ENCODE measurements around the gene AFAP1L1. TPM values are rescaled to one million over a fixed set of nuclear protein-coding genes. Genes with fewer than 3 reads are reported as not detected.

Gene AFAP1L1
- total and polyA plus RNA-seq, 2 donors (not counting 3 experiments of a cell fraction or from before 2014, with no cell fraction given): 7.9 to 73.2 TPM

- TF ChIP-seq GATA2 (IDR thresholded peaks at IDR 0.05; ENCODE audit: insufficient read depth, insufficient read length, low read depth, low read length) (no peak), FOS (IDR thresholded peaks at IDR 0.05; ENCODE audit: borderline replicate concordance, insufficient read depth, low read length) (no peak), MYC (IDR thresholded peaks at IDR 0.05; ENCODE audit: low read depth, low read length) (no peak), JUN (IDR thresholded peaks at IDR 0.05; ENCODE audit: borderline replicate concordance, insufficient read depth, insufficient read length, low read depth) (no peak), CTCF (IDR thresholded peaks at IDR 0.05; ENCODE audit: extremely low read depth in 1 of 2, insufficient read depth in 1 of 2, low read depth in 1 of 2, low read length in 2 of 2) (no peak), POLR2AphosphoS5 (IDR thresholded peaks at IDR 0.05; ENCODE audit: insufficient read depth, low read depth, low read length) (no peak), MAX (IDR thresholded peaks at IDR 0.05; ENCODE audit: insufficient read depth, insufficient read length) (no peak), EZH2 (IDR thresholded peaks at IDR 0.05; ENCODE audit: borderline replicate concordance, low read depth, low read length, severe bottlenecking) (no peak), POLR2A (IDR thresholded peaks at IDR 0.05; ENCODE audit: low read depth, low read length) (no peak)
- Histone ChIP-seq H3K9ac (replicated peaks; ENCODE audit: extremely low read depth, insufficient read depth, low read length) (no peak overlapping the region), H3K79me2 (ENCODE audit: control insufficient read depth, insufficient read depth, low read length) (no peaks in the 10 kb centered on the region), H3K4me2 (ENCODE audit: insufficient read depth, low read length) (no peak overlapping the region), H4K20me1 (replicated peaks; ENCODE audit: control insufficient read depth, extremely low read depth, insufficient read depth, low read length) (no peaks in the 10 kb centered on the region), H3K27ac (ENCODE audit: insufficient read depth, low read depth, low read length) (no peak overlapping the region), H3K36me3 (ENCODE audit: control insufficient read depth in 2 of 2, extremely low read depth in 1 of 2, insufficient read depth in 2 of 2, low read length in 2 of 2) (peaks cover 2 to 3% of the 10 kb centered on the region in 2 experiments), H3K4me3 (replicated peaks in 1 of 3; ENCODE audit: insufficient read depth in 1 of 3, low read depth in 1 of 3, low read length in 3 of 3) (no peak overlapping the region), H3K4me1 (ENCODE audit: control insufficient read depth, extremely low read depth, insufficient read depth, low read length) (peaks cover 50% of the 10 kb centered on the region), H3K9me1 (replicated peaks; ENCODE audit: control insufficient read depth, extremely low read depth, insufficient read depth, low read length) (no peaks in the 10 kb centered on the region), H3K9me3 (replicated peaks; ENCODE audit: control insufficient read depth, insufficient read depth, low read length) (no peaks in the 10 kb centered on the region), H3K27me3 (ENCODE audit: control insufficient read depth in 2 of 2, insufficient read depth in 2 of 2, low read length in 2 of 2) (no peaks in the 10 kb centered on the region), H2AFZ (ENCODE audit: low read depth, low read length) (no peak overlapping the region)
- DNase-seq (ENCODE audit: low read depth, low spot score) (no peak), FAIRE-seq (no peak)
- dilution Hi-C loops (cut with MboI; ENCODE audit: extremely low pct_ligation_motif_present, low sequenced_read_pairs) (no loop called here), intact Hi-C loops (cut with micrococcal nuclease) (no loop called here)
- CTCF ChIA-PET: interaction anchor here (1.1 to 2.2 kb wide), 6 partner anchors 8 to 56 kb away, joined by 3 to 8 read pairs (median 5); no protein-coding TSS in a partner anchor
- BruUV-seq (replicated peaks): no TSS peak
- POLR2A ChIA-PET: no interaction called here
Observed at GRCh38 chr5:149325166-149325735, 53.6 kb downstream of the AFAP1L1 start.
